A549 (cell line): ENCODE results near the gene UBAP1. TPM values are rescaled to one million over a fixed set of nuclear protein-coding genes. Genes with fewer than 3 reads are reported as not detected.

Experiments
- polyA plus RNA-seq, 4 experiments: library from polyadenylated mRNA; depleted of rRNA in 3 of 4; stranded (reverse); fragments of >200 nt; fragmentation: RNase III in 1 of 4; extraction: RNeasy Plus Mini Kit Qiagen cat#74134 plus additional on column Dnase treatment in 1 of 4; gene quantifications; 2 replicates in 3 of 4; 3 replicates in 1 of 4; pipeline ENCODE4 v1.2.3, GENCODE V29; 2011 to 2017
- small RNA-seq, 6 experiments: library from RNA; depleted of rRNA; stranded (forward); fragments of <200 nt; gene quantifications; one replicate each; pipeline ENCODE3, GENCODE V24; 2012

Gene UBAP1
- polyA plus RNA-seq, 2 of the 4 experiments (the other 2 are of a cell fraction): 38.5 to 73.1 TPM

Small RNA genes lying within 50 kb of the gene (small RNA-seq; reads per million reads assigned to genes)
- gene AL353662.3 (0 to 2.1 (median 0) reads per million in 6 experiments), gene RNA5SP282 (0 to 0.69 (median 0) reads per million in 6 experiments), gene RNU2-50P (0 to 4.3 (median 0) reads per million in 6 experiments)

Other genes starting within 250 kb of the UBAP1 start
- gene UBAP2, start 130.2 kb upstream of the UBAP1 start, polyA plus RNA-seq (2011; rRNA removed): 25.0 and 26.8 TPM in 2 replicates
- 29.5 to 32.9 TPM (median 30.0 TPM) in 3 replicates for gene UBAP2, start 130.2 kb upstream of the UBAP1 start, polyA plus RNA-seq (2017; fragmentation: RNase III; extraction: RNeasy Plus Mini Kit Qiagen cat#74134 plus additional on column Dnase treatment)
- gene DCAF12, start 52.3 kb upstream of the UBAP1 start, polyA plus RNA-seq (2011; rRNA removed): 56.5 and 73.6 TPM in 2 replicates
- gene DCAF12, start 52.3 kb upstream of the UBAP1 start, polyA plus RNA-seq (2017; fragmentation: RNase III; extraction: RNeasy Plus Mini Kit Qiagen cat#74134 plus additional on column Dnase treatment): 24.8 to 28.5 TPM (median 26.7 TPM) in 3 replicates
- 4.3 and 4.4 TPM in 2 replicates for gene KIF24, start 150.2 kb downstream of the UBAP1 start, polyA plus RNA-seq (2011; rRNA removed)
- 3.0 to 3.3 TPM (median 3.2 TPM) in 3 replicates for gene KIF24, start 150.2 kb downstream of the UBAP1 start, polyA plus RNA-seq (2017; fragmentation: RNase III; extraction: RNeasy Plus Mini Kit Qiagen cat#74134 plus additional on column Dnase treatment)
- gene NUDT2, start 150.5 kb downstream of the UBAP1 start, polyA plus RNA-seq (2011; rRNA removed): 26.4 and 26.8 TPM in 2 replicates
- 24.2 to 26.4 TPM (median 25.5 TPM) in 3 replicates for gene NUDT2, start 150.5 kb downstream of the UBAP1 start, polyA plus RNA-seq (2017; fragmentation: RNase III; extraction: RNeasy Plus Mini Kit Qiagen cat#74134 plus additional on column Dnase treatment)
- 2.2 and 3.7 TPM in 2 replicates for gene MYORG, start 197.9 kb downstream of the UBAP1 start, polyA plus RNA-seq (2011; rRNA removed)
- 3.3 to 4.2 TPM (median 4.1 TPM) in 3 replicates for gene MYORG, start 197.9 kb downstream of the UBAP1 start, polyA plus RNA-seq (2017; fragmentation: RNase III; extraction: RNeasy Plus Mini Kit Qiagen cat#74134 plus additional on column Dnase treatment)